SK-N-MC (cell line): ENCODE measurements around the gene GLUL.

Source experiments
- EZH2 ChIP-seq: fragments of 200-600 bp; sonication (generic); IDR thresholded peaks from one replicate; pipeline ENCODE4 v1.6.1; 2017; ENCODE audit warnings: antibody characterized with exemption
- FOXP2 ChIP-seq: optimal IDR thresholded peaks from 2 replicates; pipeline ENCODE3; 2011; ENCODE audit warnings: mild to moderate bottlenecking, moderate library complexity; ENCODE audit not compliant: insufficient read depth; ENCODE audit errors: extremely low read length, control extremely low read depth
- POLR2AphosphoS5 ChIP-seq: IDR thresholded peaks from 2 replicates; pipeline ENCODE4 v1.6.1; 2012; ENCODE audit warnings: mild to moderate bottlenecking, low read depth, low read length, borderline replicate concordance

DNA sequence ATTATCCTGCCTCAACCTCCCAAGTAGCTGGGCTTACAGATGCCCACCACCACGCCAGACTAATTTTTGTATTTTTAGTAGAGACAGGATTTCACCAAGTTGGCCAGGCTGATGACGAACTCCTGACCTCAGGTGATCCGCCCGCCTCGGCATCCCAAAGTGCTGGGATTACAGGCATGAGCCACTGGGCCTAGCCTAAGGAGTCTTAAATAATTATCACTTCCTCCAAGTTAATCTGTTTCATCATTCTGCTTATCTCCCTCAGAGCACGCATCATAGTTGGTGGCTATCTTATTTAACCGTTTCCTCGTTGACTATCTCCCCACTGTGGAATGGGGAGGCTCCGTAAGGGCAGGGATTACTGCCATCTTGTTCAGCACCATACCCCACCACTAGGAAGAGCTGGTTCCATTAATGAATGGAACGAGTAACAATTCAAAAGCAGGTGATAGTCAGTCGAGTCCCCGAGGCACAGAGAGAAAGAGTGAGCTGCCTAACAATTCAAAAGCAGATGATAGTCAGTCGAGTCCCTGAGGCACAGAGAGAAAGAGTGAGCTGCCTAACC lies 52.7 kb downstream of the GLUL start:
- TF ChIP-seq POLR2AphosphoS5 (no peak), EZH2 (no peak), FOXP2 (no peak)
